Tibial nerve (tissue), 4 donors: ENCODE data around the gene ENTR1.

Source experiments
- CTCF ChIP-seq, 5 experiments: fragments of 200-600 bp in 3 of 5; fragments of 450-650 bp in 2 of 5; sonication (generic) in 3 of 5; IDR thresholded peaks; one replicate each; pipeline ENCODE4 v1.5.1; 2016 to 2019; ENCODE audit warnings: antibody characterized with exemption in 5 of 5, mild to moderate bottlenecking in 3 of 5, moderate library complexity in 2 of 5
- EP300 ChIP-seq, 2 donors: sonication (generic); formaldehyde crosslinking; IDR thresholded peaks; one replicate each; pipeline ENCODE4 v1.6.1; 2017; ENCODE audit warnings: antibody characterized with exemption in 2 of 2, mild to moderate bottlenecking in 1 of 2

DNA sequence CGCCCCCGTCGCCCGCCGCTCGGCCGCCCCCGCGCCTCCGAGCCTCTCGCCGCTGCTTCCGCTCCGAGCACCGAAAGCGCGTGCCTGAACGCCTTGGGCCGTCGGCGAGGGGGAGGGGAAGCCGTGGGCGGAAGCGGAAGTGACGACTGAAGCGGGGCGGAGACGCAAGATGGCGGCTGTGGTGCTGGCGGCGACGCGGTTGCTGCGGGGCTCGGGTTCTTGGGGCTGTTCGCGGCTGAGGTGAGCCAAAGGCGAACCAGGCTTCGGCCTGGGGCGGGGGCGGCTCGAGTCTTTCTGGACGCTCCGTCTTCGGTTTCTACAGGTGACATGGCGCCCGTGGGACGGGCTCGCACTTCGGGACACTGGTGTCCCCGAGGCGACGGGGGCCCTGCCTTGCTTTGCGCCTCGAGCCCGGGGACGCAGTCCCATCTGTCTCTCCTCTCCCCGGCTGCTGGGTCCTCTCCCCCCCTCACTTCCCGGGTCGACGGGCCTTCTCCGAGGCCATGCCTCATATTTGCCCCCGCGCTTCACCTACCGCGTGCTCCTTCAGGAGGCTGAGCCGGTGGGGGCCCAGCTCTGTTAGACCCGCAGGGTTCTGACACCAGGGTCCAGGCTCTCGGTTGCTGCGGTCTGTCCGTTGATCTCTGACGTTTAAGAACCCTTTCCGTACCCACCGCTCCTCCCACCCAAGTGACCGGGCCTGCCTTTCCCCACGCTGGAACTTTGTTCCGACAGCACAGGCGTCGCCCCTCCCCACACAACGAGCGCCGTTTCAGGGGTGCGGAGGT lies at the start of gene ENTR1, which contains the start of gene PMPCA:
- TF ChIP-seq CTCF (IDR thresholded peaks at IDR 0.05) (peak in 1 of 5 experiments; percentile 24), EP300 (IDR thresholded peaks at IDR 0.05) (peak; percentile 89 to 99)
